Activated effector memory CD4-positive, alpha-beta T cell treated with Interleukin-2 at 50 U/mL for 16 hours (primary cell): ENCODE data around the gene ARHGEF25.
"Not testable (repeated sequence)": the region's sequence is repeated elsewhere in the genome, so short reads cannot be mapped to it uniquely, and the experiment has no call there.

ENCODE experiments used
- DNase-seq: peaks from one replicate; pipeline ENCODE4 v3.0.0-alpha.2; 2020

ARHGEF25 gene

DNA sequence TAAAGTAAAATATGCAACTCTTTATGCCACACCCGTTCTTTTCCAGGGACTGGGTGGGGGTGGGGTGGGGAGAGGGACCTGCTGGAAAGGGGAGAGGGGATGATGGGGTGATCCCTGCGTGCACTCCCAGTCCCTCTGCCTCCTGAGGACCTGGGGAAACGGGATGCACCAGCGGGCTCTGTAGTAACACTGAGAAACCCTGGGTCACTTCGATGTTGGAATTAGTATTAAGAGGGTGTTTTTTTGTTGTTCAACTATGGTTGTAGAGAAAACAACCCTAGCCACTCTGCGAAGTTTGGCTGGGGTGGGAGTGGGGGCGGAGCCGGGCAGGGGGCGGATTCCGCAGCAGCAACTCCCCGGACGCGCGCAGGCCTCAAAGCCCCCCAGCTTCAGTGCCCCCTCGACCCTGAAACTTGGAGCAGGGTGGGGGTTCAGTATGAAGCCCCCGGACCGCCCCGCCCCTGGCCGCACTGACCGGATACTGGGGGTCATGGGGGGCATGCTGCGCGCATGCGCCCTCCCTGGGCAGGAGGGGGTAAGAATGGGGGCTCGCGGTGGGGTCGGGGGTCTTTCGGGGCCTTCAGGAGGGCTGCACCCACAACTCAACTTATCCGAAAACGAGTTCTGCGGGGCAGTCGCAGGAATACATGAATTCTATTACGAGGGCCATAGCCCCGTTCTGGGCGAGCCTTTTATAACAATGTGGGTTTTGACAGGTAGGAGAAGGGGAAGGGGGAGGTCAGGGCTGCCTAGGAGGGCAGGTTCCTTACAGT lies 1.3 kb upstream of the ARHGEF25 start:
- DNase-seq = no peak

DNA sequence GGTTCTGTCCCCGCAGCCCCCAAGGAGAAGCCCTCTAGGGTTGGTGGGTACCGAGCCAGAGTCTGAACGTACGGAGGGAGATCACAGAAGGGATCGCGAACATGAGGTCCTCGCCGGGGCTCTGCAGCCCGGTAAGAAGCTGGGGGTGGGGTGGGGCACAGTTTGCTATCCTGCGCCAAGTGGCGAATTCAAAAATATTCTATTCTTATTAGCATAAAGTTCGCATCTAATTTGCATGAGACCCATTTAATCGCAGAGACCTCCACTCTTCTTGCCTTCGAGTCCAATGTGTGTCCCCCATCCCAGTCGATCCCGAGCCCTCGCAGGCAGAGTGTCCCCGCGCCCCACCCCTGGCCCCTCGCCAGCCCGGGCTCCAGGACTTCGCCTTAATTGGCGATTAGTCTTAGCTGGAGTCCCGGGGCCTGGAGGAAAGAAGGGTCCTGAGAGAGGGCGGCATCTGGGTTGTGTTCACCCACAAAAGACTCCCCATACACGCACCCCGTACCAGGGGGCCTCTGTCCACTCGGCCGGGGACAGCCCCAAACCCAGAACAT lies 604 bp upstream of the ARHGEF25 start:
- DNase-seq = no peak

DNA sequence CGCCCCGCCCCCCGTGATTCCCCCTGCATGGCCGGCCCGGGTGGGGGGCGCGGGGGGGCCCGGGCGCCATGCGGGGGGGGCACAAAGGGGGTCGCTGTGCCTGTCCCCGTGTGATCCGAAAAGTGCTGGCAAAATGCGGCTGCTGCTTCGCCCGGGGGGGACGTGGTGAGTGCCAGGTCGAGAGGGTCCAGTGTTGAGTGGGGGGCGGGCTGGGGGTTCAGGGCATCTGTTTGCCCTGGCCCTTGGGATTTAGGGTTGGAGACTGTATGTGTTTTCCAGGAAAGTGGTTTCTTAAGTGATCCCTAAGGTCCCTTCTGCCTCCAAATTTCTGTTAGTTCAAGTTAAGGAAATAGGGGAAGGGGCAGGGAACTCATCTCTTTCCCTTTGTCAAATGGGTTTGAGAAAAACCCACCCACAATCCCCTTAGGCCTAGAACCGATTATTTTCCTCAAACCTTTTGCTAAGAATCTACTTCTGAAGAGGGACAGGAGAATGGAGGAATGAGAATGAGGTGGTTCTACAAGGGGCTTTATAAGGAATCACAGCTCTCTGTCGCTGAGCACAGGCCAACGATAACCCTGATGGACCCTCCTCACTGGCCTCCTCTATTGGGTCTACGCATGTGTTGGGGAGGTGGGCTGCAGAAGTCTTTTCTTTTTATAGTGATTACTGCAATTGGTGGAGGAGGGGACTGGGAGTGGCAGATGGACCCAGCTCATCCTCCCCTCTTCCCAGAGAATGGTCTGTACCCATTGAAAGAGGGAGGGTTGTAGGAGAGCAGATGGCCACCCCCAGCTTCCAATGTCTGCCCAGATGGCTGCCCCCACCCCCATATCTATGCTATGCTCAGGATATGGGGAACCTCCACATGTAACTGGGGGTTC lies 834 bp downstream of the ARHGEF25 start:
- DNase-seq = no peak

DNA sequence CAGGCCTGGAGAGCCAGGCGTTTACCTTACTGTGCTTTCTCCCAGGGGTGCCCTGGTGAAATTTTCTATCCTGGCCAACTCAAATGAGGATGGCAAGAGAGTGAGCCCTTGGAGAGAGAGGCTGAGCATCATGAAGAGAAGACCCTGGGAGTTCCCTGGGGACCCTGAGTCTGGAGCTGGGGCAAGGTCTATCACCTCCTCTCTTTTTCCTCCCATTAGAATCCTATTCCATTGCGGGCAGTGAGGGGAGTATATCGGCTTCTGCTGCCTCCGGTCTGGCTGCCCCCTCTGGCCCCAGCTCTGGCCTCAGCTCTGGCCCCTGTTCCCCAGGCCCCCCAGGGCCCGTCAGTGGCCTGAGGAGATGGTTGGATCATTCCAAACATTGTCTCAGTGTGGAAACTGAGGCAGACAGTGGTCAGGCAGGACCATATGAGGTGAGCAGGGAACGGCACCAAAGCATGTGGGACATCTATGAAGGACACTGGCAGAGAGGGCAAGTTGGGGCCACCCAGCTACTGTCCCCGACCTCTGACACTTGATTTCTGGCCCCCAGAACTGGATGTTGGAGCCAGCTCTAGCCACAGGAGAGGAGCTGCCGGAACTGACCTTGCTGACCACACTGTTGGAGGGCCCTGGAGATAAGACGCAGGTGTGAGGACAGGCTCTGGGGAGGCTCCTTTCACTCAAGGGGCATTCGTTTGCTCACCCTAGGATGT lies 1.6 kb downstream of the ARHGEF25 start:
- no peak for DNase-seq

DNA sequence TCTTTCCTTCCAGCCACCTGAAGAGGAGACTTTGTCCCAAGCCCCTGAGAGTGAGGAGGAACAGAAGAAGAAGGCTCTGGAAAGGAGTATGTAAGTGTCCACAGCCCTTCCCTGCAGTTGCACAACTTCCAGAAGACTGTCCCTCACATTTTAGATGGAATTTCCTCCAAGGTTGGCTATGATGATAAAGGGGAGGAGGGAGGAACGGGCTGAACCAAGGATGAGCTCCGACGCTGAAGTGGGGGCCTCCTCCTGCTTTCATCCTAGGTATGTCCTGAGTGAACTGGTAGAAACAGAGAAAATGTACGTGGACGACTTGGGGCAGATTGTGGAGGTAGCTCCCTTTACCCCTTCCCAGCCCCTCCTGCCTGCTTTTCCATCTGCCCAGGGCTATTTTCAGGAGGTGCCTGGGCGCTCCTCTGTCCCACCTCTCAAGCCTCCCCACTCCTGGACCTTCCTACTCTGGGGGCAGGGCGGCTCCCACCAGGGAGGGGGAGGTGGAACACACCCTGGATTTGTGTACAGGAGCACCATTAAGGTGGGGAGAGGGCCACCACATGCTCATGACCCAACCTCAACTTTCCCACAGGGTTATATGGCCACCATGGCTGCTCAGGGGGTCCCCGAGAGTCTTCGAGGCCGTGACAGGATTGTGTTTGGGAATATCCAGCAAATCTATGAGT lies 2.3 kb downstream of the ARHGEF25 start:
- DNase-seq = no peak

DNA sequence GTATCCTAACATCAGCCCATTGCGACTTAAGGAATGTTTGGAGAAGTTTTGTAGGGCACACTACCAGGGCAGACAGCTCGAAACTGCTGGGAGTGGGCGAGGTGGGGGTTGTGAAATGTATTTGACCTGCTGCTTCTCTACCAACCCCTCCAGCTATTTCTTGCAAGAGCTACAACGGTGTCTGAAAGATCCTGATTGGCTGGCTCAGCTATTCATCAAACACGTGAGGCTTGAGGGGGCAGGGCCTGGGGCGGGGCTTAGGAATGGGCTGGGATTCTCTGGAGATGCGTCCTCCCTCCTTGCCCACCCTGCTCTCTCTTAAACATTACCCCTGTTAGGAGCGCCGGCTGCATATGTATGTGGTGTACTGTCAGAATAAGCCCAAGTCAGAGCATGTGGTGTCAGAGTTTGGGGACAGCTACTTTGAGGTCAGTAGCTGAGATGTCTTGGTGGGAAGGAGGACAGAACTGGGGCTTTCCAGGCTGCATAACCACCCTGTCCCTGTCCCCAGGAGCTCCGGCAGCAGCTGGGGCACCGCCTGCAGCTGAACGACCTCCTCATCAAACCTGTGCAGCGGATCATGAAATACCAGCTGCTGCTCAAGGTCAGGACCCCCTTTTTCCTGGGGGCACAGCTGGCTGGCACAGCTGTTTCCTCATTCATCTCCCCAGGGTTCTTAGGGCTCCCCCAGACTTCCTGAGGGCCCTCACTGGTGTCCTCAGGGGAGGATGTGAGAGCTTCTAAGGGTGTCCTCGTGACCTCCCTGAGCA lies 3.1 kb downstream of the ARHGEF25 start:
- DNase-seq = no peak

DNA sequence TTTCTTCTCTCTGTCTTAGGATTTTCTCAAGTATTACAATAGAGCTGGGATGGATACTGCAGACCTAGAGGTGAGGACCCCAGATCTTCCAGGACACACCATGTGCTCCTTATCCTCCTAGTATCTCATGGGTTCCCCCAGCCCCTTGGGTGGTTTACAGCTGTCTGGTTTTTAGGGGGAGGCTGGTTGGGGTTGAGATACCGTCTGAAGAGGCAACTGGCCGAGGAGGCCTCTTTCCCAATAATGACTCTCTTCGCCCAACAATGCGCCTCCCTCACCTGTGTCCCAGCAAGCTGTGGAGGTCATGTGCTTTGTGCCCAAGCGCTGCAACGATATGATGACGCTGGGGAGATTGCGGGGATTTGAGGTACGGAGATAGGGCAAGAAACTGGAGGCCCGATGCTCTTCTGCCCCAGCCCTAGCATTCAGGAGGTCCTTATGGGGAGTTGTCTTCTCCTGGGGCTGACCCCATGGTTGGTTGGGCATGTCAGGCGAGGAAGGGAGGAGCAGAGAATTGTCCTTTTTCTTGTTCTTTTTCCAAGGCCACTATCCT lies 3.8 kb downstream of the ARHGEF25 start:
- DNase-seq = no peak

DNA sequence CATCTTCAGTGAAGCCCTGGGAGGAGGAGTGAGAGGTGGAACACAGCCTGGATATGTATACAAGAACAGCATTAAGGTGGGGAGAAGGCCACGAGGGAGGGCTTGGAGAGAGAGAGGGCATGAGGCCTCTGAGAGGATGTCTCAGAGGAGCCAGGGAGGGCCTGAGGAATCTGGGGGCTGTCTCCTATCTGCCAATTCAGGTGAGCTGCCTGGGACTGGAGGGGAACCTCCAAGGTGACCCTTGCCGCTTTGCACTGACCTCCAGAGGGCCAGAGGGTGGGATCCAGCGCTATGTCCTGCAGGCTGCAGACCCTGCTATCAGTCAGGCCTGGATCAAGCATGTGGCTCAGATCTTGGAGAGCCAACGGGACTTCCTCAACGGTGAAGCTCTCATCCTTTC lies 4.4 kb downstream of the ARHGEF25 start:
- no peak for DNase-seq

DNA sequence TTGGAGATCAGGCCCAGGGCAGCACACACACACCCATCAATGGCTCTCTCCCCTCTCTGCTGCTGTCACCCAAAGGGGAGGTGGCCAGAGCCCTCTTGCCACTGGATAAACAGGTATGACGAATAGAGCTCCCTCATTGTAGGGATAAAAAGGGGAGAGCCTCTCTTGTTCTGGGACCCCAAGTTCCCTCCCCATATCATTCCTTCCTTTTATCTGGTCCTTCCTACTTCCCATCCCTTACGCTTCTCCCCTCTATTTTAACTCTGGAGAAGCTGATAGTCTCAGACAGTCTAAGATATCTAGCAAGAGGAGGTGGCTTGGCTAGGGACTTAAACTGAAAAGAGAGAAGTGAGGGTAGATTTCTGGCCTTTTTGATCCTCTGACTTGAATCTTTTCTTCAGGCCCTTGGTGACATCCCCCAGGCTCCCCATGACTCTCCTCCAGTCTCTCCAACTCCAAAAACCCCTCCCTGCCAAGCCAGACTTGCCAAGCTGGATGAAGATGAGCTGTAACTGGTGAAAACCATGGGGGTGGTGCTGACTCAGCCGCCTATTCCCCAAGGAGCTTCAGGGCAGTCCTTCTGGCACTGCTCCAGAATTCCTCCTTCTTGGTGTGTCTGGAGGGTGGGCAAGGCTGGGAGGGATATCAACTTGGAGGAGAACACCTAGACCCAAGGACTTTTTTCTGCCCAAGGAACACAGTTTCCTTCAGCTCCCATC lies 5.3 kb downstream of the ARHGEF25 start:
- DNase-seq = no peak

DNA sequence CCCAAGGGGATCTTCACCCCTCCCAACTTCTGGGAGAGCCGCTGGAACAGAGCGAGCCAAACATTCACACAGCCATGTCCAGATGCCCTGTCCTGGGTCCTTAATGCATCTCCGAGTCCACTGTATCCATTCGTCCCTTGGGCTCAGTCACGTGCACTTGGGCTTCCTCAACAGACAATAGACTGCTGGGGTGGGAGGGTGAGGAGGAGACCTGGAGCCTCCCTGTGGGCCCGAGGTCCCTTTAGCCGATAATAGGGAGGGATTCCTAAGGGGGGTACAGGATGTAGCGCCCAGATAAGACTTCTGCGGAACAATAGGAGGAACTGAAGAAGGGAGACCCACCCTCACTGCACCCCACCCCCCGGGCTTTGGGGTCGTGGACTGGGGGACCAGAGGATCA lies 6.7 kb downstream of the ARHGEF25 start:
- DNase-seq = no peak

DNA sequence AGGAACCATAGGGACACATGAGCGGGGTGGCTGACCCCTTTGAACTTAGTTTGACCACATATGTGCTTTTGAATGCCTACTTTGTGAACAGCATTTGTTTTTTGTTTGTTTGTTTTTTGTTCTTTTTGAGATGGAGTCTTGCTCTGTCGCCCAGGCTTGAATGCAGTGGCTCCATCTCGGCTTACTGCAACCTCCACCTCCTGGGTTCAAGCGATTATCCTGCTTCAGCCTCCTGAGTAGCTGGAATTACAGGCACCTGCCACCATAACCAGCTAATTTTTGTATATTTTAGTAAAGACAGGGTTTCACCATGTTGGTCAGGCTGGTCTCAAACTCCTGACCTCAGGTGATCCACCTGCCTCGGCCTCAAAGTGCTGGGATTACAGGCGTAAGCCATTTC lies 7.2 kb downstream of the ARHGEF25 start:
- DNase-seq = not testable (repeated sequence)

DNA sequence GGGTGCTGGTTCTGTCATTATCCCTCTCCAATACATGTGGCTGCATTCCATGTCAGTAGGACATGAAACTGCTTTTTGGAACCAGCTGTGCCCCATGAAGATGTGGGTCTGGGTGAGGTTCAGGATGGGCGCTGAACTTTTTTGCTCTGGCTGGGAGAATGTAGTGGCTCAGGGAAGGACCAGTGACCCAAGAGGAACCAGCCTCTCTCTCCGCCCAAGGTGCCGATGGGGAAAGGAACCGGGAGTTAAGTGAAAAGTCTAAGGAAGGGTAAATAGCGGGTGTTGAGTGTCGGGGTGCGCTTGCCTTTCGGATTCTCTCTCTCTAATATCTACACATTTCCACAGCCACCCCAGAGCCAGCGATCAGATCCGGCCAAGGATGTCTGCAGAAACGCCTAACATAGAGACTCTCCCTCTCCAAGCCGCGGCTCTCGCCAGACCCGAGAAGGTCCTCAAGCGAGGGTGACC lies 7.8 kb downstream of the ARHGEF25 start:
- DNase-seq = no peak

DNA sequence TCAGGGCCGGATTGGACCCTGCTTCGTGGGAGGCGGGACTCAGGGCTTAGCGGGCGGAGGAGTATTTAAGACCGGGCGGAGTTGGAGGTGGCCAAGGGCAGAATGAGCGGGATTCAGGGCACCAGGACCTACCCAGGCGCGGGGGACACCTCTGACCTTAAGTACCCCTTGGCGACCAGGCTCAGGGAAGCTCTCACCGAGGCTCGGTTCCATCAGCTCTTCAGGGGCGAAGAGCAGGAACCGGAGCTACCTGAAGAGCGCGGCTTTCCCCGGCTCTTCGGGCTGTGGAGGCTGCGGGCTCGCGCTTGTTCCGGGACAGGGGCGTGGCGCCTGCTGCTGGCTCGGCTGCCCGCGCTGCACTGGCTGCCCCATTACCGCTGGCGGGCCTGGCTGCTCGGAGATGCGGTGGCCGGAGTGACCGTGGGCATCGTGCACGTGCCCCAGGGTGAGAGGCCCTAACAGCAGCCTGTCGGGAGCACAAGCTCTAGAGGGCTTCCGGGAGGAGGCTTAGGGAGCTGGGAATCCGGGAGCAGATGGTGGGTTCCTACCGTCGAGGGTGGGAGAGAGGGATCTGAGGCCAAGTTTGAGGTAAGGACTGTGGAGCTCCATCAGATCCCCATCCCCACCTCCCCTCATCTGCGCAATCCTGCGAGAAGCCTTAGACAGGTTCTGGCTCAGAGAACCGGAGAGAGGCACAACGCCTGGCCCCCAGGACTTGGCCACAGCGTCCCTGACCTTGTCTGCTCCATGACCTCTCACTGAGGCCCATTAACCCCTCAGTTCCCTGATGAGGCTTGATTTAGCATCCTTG lies 8.4 kb downstream of the ARHGEF25 start:
- no peak for DNase-seq

DNA sequence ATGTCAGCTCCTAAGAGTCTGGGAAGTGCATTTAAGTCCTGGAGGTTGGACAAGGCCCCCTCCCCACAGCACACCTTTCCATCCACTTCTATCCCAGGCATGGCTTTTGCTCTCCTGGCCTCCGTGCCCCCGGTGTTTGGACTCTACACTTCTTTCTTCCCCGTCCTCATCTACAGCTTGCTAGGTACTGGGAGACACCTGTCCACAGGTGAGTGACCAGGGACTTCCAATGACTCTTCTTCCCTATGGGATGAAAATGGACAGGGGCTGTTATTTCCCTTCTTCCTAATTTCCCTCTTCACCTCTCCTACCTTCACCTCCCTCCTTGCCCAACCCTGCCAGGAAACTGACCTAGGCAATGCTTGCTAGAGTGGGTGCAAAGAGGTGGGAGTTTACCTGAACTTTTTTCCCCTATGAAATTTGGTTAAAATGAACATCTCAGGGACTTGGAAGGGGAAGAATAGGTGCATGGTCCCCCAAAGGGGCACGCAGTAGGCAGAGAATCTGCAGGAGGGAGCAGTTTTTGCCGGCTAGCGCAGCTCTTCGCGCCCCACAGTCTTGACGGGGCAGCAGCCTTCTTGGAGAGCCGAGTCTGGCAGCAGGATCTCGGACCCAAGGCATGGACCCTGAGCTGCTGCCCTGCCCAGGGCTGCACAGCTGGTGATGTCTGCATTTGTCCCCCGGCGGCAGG lies 9.2 kb downstream of the ARHGEF25 start:
- no peak for DNase-seq

DNA sequence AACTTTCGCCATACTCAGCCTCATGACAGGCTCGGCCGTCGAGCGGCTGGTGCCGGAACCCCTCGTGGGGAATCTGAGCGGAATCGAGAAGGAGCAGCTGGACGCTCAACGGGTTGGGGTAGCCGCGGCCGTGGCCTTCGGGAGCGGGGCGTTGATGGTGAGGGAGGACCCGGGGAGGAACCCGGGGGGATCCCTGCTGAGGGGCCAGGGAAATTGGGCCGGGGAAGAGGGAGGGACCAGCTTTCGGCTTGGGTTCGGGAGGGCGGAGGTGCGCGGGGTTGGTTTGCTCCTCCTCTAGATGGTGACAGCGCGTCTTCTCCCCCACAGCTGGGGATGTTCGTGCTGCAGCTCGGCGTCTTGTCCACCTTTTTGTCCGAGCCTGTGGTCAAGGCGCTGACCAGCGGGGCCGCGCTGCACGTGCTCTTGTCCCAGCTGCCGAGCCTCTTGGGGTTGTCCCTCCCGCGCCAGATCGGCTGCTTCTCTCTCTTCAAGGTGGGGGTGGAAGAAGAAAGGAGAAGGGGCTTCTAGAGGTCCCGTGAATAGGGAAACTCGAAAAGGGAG lies 9.8 kb downstream of the ARHGEF25 start:
- no peak for DNase-seq

DNA sequence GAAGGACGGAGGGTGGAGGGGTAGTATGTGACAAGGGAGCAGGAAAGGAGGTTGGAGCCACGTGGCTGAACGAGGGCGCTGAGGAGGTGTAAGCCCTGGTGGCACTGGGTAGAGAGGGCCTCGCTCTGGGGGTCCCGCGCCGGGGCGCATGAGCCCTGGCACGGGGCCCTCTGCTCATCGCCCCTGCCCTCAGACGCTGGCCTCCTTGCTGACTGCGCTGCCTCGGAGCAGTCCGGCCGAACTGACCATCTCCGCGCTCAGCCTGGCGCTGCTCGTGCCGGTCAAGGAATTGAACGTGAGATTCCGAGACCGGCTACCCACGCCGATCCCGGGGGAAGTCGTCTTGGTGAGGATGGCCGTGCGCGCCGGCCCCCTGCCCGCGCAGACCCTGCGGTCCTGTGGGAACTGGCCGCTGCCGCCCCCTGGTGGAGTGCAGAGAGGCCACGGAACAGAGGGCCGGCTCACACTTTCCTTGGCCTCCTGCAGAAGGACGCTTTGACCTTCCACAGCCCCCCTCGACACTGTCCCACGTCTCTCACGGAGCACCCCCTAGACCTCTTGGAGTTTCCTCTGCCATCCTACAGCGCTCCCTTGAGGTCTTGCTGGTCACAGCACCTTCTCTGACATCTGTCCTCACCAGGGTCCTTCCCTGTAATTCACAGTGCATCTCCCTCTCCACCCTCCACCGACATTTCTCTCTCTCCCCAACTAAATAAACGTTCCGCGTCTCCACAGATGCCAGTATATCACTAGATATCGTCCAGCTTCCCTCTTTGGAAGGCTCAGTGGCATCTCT lies 10.5 kb downstream of the ARHGEF25 start:
- DNase-seq = peak; percentile 29

DNA sequence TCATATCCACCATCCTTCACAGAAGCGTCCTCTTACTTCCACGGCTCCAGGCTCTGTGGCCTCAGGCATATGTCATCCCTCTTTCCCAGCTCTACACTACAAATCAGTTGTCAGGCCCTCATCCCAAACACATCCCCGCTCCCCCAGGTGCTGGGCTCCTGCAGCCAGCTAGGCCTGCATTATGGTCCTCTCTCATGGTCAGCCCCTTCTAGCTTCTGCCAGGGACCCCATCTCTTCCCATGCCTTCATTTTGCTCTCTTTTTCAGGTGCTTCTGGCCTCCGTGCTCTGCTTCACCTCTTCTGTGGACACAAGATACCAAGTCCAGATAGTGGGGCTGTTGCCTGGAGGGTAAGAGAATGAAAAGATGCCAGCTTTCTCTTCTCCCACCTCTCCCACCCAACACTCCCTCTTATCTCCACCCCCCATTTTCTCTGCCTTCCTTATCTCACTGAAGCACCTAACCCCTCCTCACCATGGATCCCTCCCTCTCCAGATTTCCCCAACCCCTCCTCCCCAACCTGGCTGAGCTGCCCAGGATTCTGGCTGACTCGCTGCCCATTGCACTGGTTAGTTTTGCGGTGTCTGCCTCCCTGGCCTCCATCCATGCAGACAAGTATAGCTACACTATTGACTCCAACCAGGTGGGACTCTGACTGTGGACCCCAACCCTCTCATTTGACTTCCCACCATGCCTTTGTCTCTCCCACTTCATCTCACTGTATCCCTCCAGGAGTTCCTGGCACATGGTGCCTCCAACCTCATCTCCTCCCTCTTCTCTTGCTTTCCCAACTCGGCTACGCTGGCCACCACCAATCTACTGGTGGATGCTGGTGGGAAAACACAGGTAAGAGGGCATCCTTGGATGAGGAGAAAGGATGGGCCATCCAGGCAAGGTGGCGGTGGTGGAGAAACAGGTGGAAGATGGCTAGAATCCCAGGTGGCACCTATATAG lies 11.3 kb downstream of the ARHGEF25 start:
- DNase-seq = no peak
